B cell (primary cell): Measurements from ENCODE around the gene SPRY1. TPM values are rescaled to one million over a fixed set of nuclear protein-coding genes. Genes with fewer than 3 reads are reported as not detected.

Experiments
- ATAC-seq: fragments of 200-7000 bp; cut with Tn5 transposase; one replicate; pipeline ENCODE4 v1.10.0; 2021; ENCODE audit warnings: low read depth, mild to moderate bottlenecking, moderate number of reproducible peaks, moderate library complexity
- CTCF ChIA-PET: fragments of 350-600 bp; sonication (Branson Sonifier 250); formaldehyde crosslinking; loops from one replicate; lab custom pipeline; 2021; ENCODE audit warnings: antibody characterized with exemption, inconsistent platforms; lab: Charles Lee
- POLR2A ChIA-PET: fragments of 350-600 bp; sonication (Branson Sonifier 250); formaldehyde crosslinking; loops from one replicate; lab custom pipeline; 2021; ENCODE audit warnings: antibody characterized with exemption; lab: Charles Lee
- DNase-seq: peaks from one replicate; pipeline ENCODE4 v3.0.0; 2013
- H2AFZ ChIP-seq: 2 replicates; pipeline ENCODE4 v1.6.1; 2012; ENCODE audit warnings: mild to moderate bottlenecking, low read depth, low read length; ENCODE audit not compliant: insufficient read depth, poor library complexity, severe bottlenecking
- H3K27ac ChIP-seq, 2 donors: 1 replicate in 1 of 2; 2 replicates in 1 of 2; pipeline ENCODE4 v1.5.1; 2012 to 2013; ENCODE audit warnings: low read length in 2 of 2, mild to moderate bottlenecking in 2 of 2, moderate library complexity in 1 of 2
- H3K27me3 ChIP-seq, 4 experiments: fragments of 200-600 bp in 1 of 4; sonication (generic) in 1 of 4; replicated peaks in 1 of 4; 1 replicate in 2 of 4; 2 replicates in 2 of 4; pipeline versions ENCODE4 v1.6.1 to v1.7.0; 2013 to 2016; ENCODE audit warnings: low read length in 3 of 4, mild to moderate bottlenecking in 2 of 4, mixed read lengths in 1 of 4, moderate library complexity in 1 of 4; ENCODE audit not compliant: insufficient read depth in 4 of 4, control insufficient read depth in 3 of 4; ENCODE audit errors: control extremely low read depth in 1 of 4
- H3K36me3 ChIP-seq, 2 experiments: replicated peaks in 1 of 2; 1 replicate in 1 of 2; 2 replicates in 1 of 2; pipeline versions ENCODE4 v1.6.1 to v1.7.1; 2013; ENCODE audit warnings: low read length in 1 of 2; ENCODE audit not compliant: insufficient read depth in 2 of 2, control insufficient read depth in 1 of 2; ENCODE audit errors: control extremely low read depth in 1 of 2, extremely low read depth in 1 of 2
- H3K4me1 ChIP-seq, 2 donors: fragments of 200-600 bp in 1 of 2; sonication (generic) in 1 of 2; 1 replicate in 1 of 2; 2 replicates in 1 of 2; pipeline versions ENCODE4 v1.5.1 to v1.6.1; 2013 to 2017; ENCODE audit warnings: low read length in 2 of 2; ENCODE audit not compliant: control insufficient read depth in 2 of 2, insufficient read depth in 2 of 2
- H3K4me2 ChIP-seq: replicated peaks from 2 replicates; pipeline ENCODE3; 2012; ENCODE audit warnings: mild to moderate bottlenecking, low read depth, low read length; ENCODE audit not compliant: poor library complexity, severe bottlenecking
- H3K4me3 ChIP-seq, 5 experiments: fragments of 200-600 bp in 1 of 5; sonication (generic) in 1 of 5; 1 replicate in 3 of 5; 2 replicates in 2 of 5; pipeline versions ENCODE4 v1.5.1 to v1.7.0; 2011 to 2016; ENCODE audit warnings: low read length in 4 of 5, mild to moderate bottlenecking in 4 of 5, low read depth in 2 of 5, control low read depth in 1 of 5, moderate library complexity in 1 of 5; ENCODE audit not compliant: insufficient read depth in 1 of 5; ENCODE audit errors: control extremely low read depth in 1 of 5, extremely low read depth in 1 of 5
- H3K79me2 ChIP-seq: fragments of 200-600 bp; sonication (generic); one replicate; pipeline ENCODE4 v1.6.0; 2016; ENCODE audit warnings: low read length; ENCODE audit not compliant: control insufficient read depth, insufficient read depth
- H3K9ac ChIP-seq: fragments of 200-600 bp; sonication (generic); 2 replicates; pipeline ENCODE4 v1.6.1; 2017; ENCODE audit warnings: mild to moderate bottlenecking, low read length, moderate library complexity
- H3K9me3 ChIP-seq, 3 donors: one replicate each; pipeline versions ENCODE4 v1.6.1 to v1.7.1; 2013; ENCODE audit warnings: low read length in 2 of 3; ENCODE audit not compliant: control insufficient read depth in 2 of 3, insufficient read depth in 1 of 3; ENCODE audit errors: control extremely low read depth in 1 of 3
- H4K20me1 ChIP-seq: 2 replicates; pipeline ENCODE4 v1.6.0; 2012; ENCODE audit warnings: mild to moderate bottlenecking, low read length; ENCODE audit not compliant: insufficient read depth, control insufficient read depth, poor library complexity, severe bottlenecking
- H3K27ac Mint-ChIP-seq: one replicate; pipeline ENCODE4 v1.8.0; 2021; ENCODE audit warnings: mixed read lengths
- H3K27me3 Mint-ChIP-seq: one replicate; pipeline ENCODE4 v1.8.0; 2021; ENCODE audit warnings: mixed read lengths
- H3K4me1 Mint-ChIP-seq: one replicate; pipeline ENCODE4 v1.8.0; 2021; ENCODE audit warnings: mixed read lengths
- H3K4me3 Mint-ChIP-seq: one replicate; pipeline ENCODE4 v1.8.0; 2021; ENCODE audit warnings: mixed read lengths
- H3K9me3 Mint-ChIP-seq: one replicate; pipeline ENCODE4 v1.8.0; 2022; ENCODE audit warnings: mixed read lengths; ENCODE audit not compliant: insufficient read depth
- CTCF ChIP-seq: fragments of 200-600 bp; IDR thresholded peaks from one replicate; pipeline ENCODE4 v1.8.0; 2022; ENCODE audit warnings: antibody characterized with exemption, mild to moderate bottlenecking
- EZH2 ChIP-seq: IDR thresholded peaks from 2 replicates; pipeline ENCODE4 v1.6.1; 2012; ENCODE audit warnings: borderline replicate concordance, low read depth, mild to moderate bottlenecking, moderate library complexity, low read length; ENCODE audit not compliant: insufficient read depth, poor library complexity, severe bottlenecking
- WGBS: methylation state at CpG from one replicate; pipeline ENCODE4 v1.1.5; 2013; ENCODE audit warnings: missing lambda C conversion rate; ENCODE audit not compliant: insufficient coverage; 5-methylcytosine and 5-hydroxymethylcytosine counted together
- intact Hi-C: fragments of 100-400 bp; cut with micrococcal nuclease; formaldehyde crosslinking; loops from one replicate; pipeline ENCODE4 v1.10.0; 2022
- polyA plus RNA-seq: library from polyadenylated mRNA; depleted of rRNA; stranded (reverse); fragments of >200 nt; gene quantifications from 2 replicates; pipeline ENCODE4 v1.2.3, GENCODE V29; 2012
- total RNA-seq, 2 donors: library from RNA; stranded (reverse); fragments of 120-200 nt in 1 of 2; gene quantifications; 1 replicate in 1 of 2; 2 replicates in 1 of 2; pipeline versions ENCODE4 v1.2.3 to v1.2.4, GENCODE V29; 2013 to 2022

The SPRY1 gene
- total and polyA plus RNA-seq, 2 donors (not counting 1 experiment from before 2014, with no cell fraction given) = 4.7 to 6.9 TPM

- H3K9me3 ChIP-seq = peaks cover 0 to 5% (median 0%) of the 10 kb centered on the region in 3 donors
Measured at GRCh38 chr4:123352966-123353365, 43.6 kb upstream of the SPRY1 start.

GRCh38 chr4:123353656-123354055 is 42.9 kb upstream of the SPRY1 start:
- no peak overlapping the region for H3K9ac ChIP-seq
- no peak overlapping the region for H3K27ac ChIP-seq
- no CpG with 5 or more reads among the region's 6 CpGs for WGBS
- no peak for TF ChIP-seq CTCF
- TF ChIP-seq EZH2 = no peak
- no peaks in the 10 kb centered on the region for H3K79me2 ChIP-seq
- H3K36me3 ChIP-seq = no peaks in the 10 kb centered on the region
- ATAC-seq = no peak
- ChIA-PET CTCF (no interaction called here), POLR2A (no interaction called here)
- H3K4me3 ChIP-seq = no peak overlapping the region
- Mint-ChIP-seq H3K4me3 (no peak overlapping the region), H3K27ac (no peak overlapping the region), H3K9me3 (no peaks in the 10 kb centered on the region), H3K4me1 (peaks cover 8% of the 10 kb centered on the region), H3K27me3 (peaks cover 14% of the 10 kb centered on the region)
- DNase-seq = no peak
- H3K4me1 ChIP-seq = peaks cover 5 to 10% of the 10 kb centered on the region in 2 donors
- no peaks in the 10 kb centered on the region for H4K20me1 ChIP-seq
- H2AFZ ChIP-seq = no peak overlapping the region
- H3K4me2 ChIP-seq = no peak overlapping the region
- intact Hi-C loops = loop anchor here (5.0 kb wide), 2 partner anchors 909 to 969 kb away; no protein-coding TSS in a partner anchor
- H3K27me3 ChIP-seq = no peaks in the 10 kb centered on the region
- peaks cover 0 to 5% (median 0%) of the 10 kb centered on the region in 3 donors for H3K9me3 ChIP-seq

More at GRCh38 chr4:123352966-123353365, 43.6 kb upstream of the SPRY1 start:
- Histone ChIP-seq H3K27me3 (no peaks in the 10 kb centered on the region), H3K79me2 (no peaks in the 10 kb centered on the region), H3K4me2 (no peak overlapping the region), H3K9ac (no peak overlapping the region), H4K20me1 (no peaks in the 10 kb centered on the region), H2AFZ (no peak overlapping the region), H3K36me3 (no peaks in the 10 kb centered on the region), H3K4me3 (no peak overlapping the region), H3K4me1 (peaks cover 5 to 10% of the 10 kb centered on the region in 2 donors), H3K27ac (no peak overlapping the region)
- Mint-ChIP-seq H3K4me1 (peaks cover 8% of the 10 kb centered on the region), H3K4me3 (no peak overlapping the region), H3K27ac (no peak overlapping the region), H3K27me3 (peaks cover 14% of the 10 kb centered on the region), H3K9me3 (no peaks in the 10 kb centered on the region)
- DNase-seq = no peak
- intact Hi-C loops = loop anchor here (5.0 kb wide), 2 partner anchors 909 to 969 kb away; no protein-coding TSS in a partner anchor
- WGBS = no CpG with 5 or more reads among the region's 1 CpG
- TF ChIP-seq CTCF = no peak
- CTCF ChIA-PET = no interaction called here
- no peak for ATAC-seq
- POLR2A ChIA-PET = no interaction called here
